Esophagus (tissue), 2 donors: ENCODE data around the gene STUB1. TPM values are rescaled to one million over a fixed set of nuclear protein-coding genes. Genes with fewer than 3 reads are reported as not detected.
"Not testable (repeated sequence)": the region's sequence is repeated elsewhere in the genome, so short reads cannot be mapped to it uniquely, and the experiment has no call there.

Source experiments
- H3K27ac ChIP-seq, 2 donors: one replicate each; pipeline ENCODE4 v1.5.1; 2013; ENCODE audit warnings: low read depth in 2 of 2, mild to moderate bottlenecking in 2 of 2, inconsistent platforms in 1 of 2, low read length in 1 of 2, moderate library complexity in 1 of 2
- H3K27me3 ChIP-seq, 2 donors: one replicate each; pipeline ENCODE4 v1.6.1; 2013; ENCODE audit warnings: low read length in 2 of 2, control low read depth in 1 of 2, mild to moderate bottlenecking in 1 of 2; ENCODE audit not compliant: insufficient read depth in 2 of 2, control insufficient read depth in 1 of 2
- H3K36me3 ChIP-seq, 2 donors: one replicate each; pipeline ENCODE4 v1.6.1; 2013; ENCODE audit warnings: low read length in 1 of 2; ENCODE audit not compliant: control insufficient read depth in 2 of 2, insufficient read depth in 2 of 2
- H3K4me1 ChIP-seq, 2 donors: one replicate each; pipeline ENCODE4 v1.6.1; 2013; ENCODE audit warnings: low read length in 1 of 2; ENCODE audit not compliant: control insufficient read depth in 2 of 2, insufficient read depth in 2 of 2
- H3K4me3 ChIP-seq, 2 donors: one replicate each; pipeline ENCODE4 v1.5.1; 2013; ENCODE audit warnings: low read length in 2 of 2, mild to moderate bottlenecking in 2 of 2, low read depth in 1 of 2, moderate library complexity in 1 of 2
- H3K9me3 ChIP-seq, 2 donors: one replicate each; pipeline ENCODE4 v1.6.1; 2013; ENCODE audit warnings: mild to moderate bottlenecking in 2 of 2, low read depth in 1 of 2, low read length in 1 of 2, moderate library complexity in 1 of 2; ENCODE audit not compliant: control insufficient read depth in 2 of 2, insufficient read depth in 1 of 2
- WGBS, 2 donors: extraction: QIAGEN DNeasy Blood & Tissue Kit; methylation state at CpG; one replicate each; pipeline ENCODE4 v1.1.7; 2013; 5-methylcytosine and 5-hydroxymethylcytosine counted together
- polyA plus RNA-seq, 2 donors: library from polyadenylated mRNA; stranded (reverse); fragments of 200-250 nt; gene quantifications; one replicate each; pipeline ENCODE4 v1.2.3, GENCODE V29; 2013
- donor health status: healthy with polysubstance abuse.
- donor health status: Bipolar disorder and iron deficiency.

STUB1 gene
- polyA plus RNA-seq, 2 donors = 58.3 to 95.2 TPM

DNA sequence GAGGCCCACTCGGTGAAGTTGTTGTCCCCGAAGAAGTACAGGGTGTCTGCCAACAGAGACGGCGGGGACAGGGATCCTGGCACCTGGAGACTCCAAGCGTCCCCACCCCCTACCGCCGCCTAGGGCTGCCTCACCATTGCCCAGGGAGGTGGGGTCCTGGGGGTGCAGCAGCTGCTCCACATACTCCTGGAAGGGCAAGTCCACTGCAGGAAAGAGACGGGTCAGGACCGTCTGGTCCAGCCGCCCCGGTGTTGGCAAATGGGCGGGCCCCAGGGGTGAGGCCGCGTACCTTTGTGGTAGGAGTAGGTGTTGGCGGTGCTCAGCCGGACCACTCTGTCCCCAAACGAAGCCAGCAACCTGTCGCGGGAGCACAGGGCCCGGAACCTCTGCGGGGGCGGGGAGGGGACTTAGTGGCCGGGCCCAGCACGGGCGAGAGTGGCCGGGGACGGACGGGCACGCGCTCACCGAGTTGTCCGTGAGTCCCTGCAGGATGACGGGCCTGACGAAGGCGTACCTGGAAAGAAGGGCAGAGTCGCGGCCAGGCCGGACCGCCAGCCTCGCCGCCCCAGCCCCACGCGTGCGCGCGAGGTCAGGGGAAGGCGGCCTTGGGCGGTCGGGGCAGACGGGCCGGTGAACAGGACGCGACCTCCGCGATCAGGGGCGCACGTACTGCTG, 3.3 kb downstream of the STUB1 start:
- peaks cover 4 to 41% of the 10 kb centered on the region in 2 donors for H3K36me3 ChIP-seq
- no peaks in the 10 kb centered on the region for H3K9me3 ChIP-seq
- H3K27ac ChIP-seq = peak overlapping the region; percentile 79 to 94
- peak overlapping the region; percentile 55 to 70 for H3K4me3 ChIP-seq
- no peaks in the 10 kb centered on the region for H3K27me3 ChIP-seq
- peaks cover 15 to 56% of the 10 kb centered on the region in 2 donors for H3K4me1 ChIP-seq
- 12 to 20% methylated on average over 32 to 57 of the region's 57 CpGs for WGBS, 2 donors

DNA sequence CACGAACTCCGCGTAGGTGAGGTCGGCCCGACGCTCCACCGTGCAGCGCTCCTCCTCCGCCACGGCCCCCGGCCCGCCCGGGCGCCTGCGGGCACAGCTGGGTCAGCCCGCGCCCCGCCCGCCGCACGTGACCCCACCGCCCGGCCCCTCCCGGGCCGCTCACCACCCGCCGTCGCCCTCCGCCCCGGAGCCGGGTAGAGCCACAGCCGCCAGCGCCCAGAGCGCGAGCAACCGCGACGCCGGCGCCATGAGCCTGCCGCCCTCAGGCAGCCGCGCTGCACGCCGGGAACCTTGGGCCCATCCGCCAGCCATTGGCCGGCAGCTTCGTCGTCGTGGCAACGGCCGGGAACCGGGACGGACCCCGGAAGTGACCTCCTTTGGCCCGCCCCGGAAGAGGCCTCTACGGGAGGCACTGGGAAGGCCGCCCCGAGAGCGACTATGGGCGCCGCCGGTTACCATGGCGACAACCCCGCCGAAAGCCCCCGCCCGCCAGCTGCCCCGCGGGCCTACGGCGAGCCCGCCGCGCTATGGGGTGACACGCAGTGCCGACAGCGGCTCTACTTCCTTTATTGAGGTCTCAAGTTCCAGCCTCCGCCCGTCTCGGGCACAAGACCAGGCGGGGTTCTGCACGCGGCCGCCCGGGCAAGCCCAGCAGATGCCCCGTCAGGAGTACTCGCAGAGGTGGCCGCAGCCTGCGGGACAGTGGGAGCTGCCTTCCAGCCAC, 4.0 kb downstream of the STUB1 start, which contains the start of gene JMJD8:
TSS of gene JMJD8 (minus strand) at position 264 of the 724 bp plus-strand sequence. CDS start at position 249, 15 bp downstream.
- H3K27ac ChIP-seq = peak within 1 kb of the TSS; percentile 79 to 94
- 0 to 2% methylated on average over 54 to 91 of the region's 91 CpGs for WGBS, 2 donors
- H3K4me3 ChIP-seq = peak within 1 kb of the TSS; percentile 55 to 70
- H3K27me3 ChIP-seq = no peaks in the 10 kb centered on the region
- H3K4me1 ChIP-seq = peaks cover 16 to 56% of the 10 kb centered on the region in 2 donors
- H3K9me3 ChIP-seq = no peaks in the 10 kb centered on the region
- peaks cover 4 to 41% of the 10 kb centered on the region in 2 donors for H3K36me3 ChIP-seq

DNA sequence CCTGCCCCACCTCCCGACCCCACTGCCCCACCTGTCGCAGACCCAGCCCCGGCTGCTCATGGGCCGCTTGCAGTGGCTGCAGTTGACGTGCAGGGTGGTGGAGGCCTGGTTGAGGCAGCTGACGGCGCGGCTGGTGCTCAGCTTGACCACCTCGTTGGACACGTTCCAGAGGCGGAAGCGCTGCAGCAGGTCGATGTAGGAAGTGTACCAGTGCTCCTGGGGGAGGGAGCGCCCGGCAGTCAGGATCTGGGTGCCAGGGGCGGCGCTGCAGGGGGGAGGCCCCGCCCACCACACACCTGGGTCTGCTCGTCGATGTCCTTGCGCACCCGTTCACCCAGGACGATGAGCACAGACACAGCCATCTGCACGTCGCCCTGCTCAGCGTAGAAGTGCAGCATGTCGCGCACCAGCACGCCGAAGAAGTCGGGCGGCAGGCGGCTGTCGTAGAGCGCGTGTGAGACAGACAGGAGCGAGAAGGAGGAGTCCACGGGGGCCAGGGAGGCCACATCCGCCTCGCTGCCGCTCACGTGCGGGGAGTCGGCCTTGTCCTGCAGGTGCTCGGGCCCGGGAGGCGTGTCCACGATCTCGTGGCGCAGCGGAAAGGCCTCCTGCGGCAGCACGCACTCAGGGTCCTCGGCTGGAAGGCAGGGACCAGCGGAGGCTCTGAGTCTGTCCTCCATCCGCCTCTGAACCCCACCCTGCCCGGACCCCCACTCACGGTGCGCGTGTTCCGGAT, 4.9 kb downstream of the STUB1 start:
- no peaks in the 10 kb centered on the region for H3K27me3 ChIP-seq
- H3K4me1 ChIP-seq = peaks cover 20 to 57% of the 10 kb centered on the region in 2 donors
- peak overlapping the region in 1 of 2 donors; percentile 79 for H3K27ac ChIP-seq
- WGBS, 2 donors = 86% methylated on average over 61 of the region's 61 CpGs
- H3K4me3 ChIP-seq = peak overlapping the region; percentile 22 to 55
- H3K9me3 ChIP-seq = no peaks in the 10 kb centered on the region
- peaks cover 4 to 41% of the 10 kb centered on the region in 2 donors for H3K36me3 ChIP-seq

DNA sequence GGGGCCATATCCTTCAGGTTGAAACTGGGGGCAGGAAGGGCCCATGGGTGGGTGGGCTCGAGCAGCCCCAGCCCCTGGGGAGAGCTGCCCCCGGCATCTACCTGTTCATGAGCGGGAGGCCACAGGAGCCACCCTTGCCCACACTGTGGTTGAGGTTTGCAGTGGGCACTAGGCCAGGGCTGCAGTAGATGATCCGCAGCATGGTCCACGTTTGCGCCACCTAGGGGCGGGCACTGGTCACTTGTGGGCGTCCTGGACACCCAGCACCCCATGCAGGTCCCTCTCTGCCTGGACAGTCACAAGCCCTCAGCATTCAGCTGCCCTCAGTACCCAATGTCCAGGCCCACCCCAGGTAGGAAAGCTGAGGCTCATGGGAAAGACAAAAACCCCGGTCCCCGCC, 5.8 kb downstream of the STUB1 start:
- no peaks in the 10 kb centered on the region for H3K27me3 ChIP-seq
- no peak overlapping the region for H3K4me3 ChIP-seq
- no peak overlapping the region for H3K27ac ChIP-seq
- H3K9me3 ChIP-seq = no peaks in the 10 kb centered on the region
- H3K4me1 ChIP-seq = peaks cover 17 to 57% of the 10 kb centered on the region in 2 donors
- 64 to 65% methylated on average over 10 of the region's 10 CpGs for WGBS, 2 donors
- peaks cover 4 to 41% of the 10 kb centered on the region in 2 donors for H3K36me3 ChIP-seq

DNA sequence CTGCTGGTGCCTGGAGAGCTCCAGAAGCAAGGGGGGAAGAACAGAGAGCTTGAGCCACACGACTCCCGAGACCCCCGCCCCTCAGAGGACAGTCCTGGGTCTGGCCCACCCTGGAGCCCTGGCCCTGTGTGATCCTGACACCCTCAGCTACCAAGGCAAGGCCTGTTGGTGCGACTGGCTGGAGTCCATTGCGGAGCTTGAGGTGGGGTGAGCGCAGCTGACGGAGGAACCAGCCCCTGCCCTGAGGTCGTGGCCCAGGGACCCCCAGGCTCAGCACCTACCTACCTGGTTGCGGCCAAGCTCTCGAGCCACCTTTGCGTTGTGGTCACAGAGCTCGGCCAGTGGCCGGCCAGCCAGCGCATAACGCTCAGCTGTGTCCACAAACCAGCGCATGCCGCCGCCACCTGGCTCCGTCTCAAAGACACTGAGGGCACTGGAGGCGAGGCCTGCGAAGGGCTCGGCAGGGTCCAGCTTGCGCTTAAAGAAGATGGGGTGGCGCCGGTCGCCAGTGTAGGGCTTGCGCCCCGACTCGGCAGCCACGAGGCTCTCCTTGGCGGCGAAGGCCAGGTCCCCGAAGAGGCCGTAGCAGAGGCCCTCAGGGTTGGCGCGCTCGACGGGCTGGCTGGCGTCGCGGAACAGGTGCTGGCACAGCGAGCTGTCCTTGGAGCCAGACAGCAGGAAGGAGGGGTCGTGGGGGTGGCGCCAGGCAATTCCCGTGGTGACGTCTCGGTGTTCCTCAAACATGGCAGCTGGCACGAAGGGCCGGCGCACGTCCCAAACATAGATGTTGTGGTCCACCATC, 6.5 kb downstream of the STUB1 start:
- Histone ChIP-seq H3K36me3 (peaks cover 4 to 35% of the 10 kb centered on the region in 2 donors), H3K4me3 (no peak overlapping the region), H3K9me3 (no peaks in the 10 kb centered on the region), H3K27me3 (no peaks in the 10 kb centered on the region), H3K27ac (no peak overlapping the region), H3K4me1 (peaks cover 10 to 53% of the 10 kb centered on the region in 2 donors)
- WGBS, 2 donors = 88 to 91% methylated on average over 50 to 51 of the region's 51 CpGs

DNA sequence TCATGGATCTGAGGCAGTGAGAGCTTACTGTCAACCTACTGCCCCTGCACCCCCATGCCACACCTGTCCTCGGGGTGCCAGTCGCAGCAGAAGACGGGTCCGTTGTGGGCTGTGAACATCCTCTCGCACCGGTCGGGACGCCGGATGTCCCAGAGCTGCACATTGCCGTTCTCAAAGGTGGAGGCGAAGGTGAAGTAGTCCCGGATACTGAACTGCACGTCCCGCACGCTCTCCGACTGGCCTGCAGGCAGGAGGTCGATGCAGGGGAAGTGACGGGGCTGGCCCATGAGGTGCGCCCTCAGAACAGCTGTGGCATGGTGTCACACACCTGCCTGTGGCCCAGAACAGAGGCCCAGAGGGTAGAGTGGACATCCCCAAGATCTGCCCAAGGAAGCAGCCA, 7.3 kb downstream of the STUB1 start:
- Histone ChIP-seq H3K4me1 (peaks cover 7 to 49% of the 10 kb centered on the region in 2 donors), H3K27ac (no peak overlapping the region), H3K27me3 (no peaks in the 10 kb centered on the region), H3K9me3 (no peaks in the 10 kb centered on the region), H3K4me3 (no peak overlapping the region), H3K36me3 (peaks cover 4 to 26% of the 10 kb centered on the region in 2 donors)
- WGBS, 2 donors = 89 to 91% methylated on average over 19 of the region's 19 CpGs

DNA sequence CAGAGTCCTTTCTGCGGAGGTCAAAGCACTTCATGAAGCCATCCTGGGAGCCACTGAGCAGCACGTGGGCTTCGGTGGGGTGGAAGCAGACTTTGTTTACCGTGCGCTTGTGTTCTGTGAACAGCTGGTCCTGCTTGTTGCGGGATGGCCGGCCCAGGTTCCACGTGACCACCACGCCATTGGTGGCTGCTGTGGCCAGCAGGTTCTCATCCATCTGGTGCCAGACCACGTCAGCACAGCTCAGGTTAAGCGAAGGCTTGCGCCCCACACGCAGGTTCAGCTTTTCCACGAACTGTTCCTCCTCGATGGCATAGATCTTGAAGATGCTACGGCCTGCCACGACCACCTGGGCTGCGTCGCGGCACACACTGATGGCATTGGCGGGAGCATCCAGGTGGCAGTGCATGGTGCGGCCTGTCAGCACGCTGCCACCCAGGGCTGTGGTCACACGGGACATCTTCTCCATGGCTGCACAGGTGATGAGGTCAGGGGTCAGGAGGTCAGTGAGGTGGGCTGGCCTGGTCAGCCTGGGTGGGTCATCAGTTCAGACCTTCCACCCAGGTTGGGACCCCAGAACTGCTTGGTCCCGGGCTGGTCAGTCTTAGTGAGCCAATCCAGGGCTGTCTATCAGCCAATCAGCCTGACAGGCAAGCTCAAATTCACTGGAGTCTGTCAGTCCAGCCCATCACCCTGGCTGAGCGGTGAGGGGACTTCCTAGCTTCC, 9.1 kb downstream of the STUB1 start:
- H3K4me1 ChIP-seq = peaks cover 7 to 38% of the 10 kb centered on the region in 2 donors
- peak overlapping the region; percentile 83 to 86 for H3K4me3 ChIP-seq
- no peaks in the 10 kb centered on the region for H3K9me3 ChIP-seq
- no peaks in the 10 kb centered on the region for H3K27me3 ChIP-seq
- 77 to 79% methylated on average over 26 of the region's 26 CpGs for WGBS, 2 donors
- peak overlapping the region; percentile 88 to 90 for H3K27ac ChIP-seq
- H3K36me3 ChIP-seq = peaks cover 4 to 18% of the 10 kb centered on the region in 2 donors

DNA sequence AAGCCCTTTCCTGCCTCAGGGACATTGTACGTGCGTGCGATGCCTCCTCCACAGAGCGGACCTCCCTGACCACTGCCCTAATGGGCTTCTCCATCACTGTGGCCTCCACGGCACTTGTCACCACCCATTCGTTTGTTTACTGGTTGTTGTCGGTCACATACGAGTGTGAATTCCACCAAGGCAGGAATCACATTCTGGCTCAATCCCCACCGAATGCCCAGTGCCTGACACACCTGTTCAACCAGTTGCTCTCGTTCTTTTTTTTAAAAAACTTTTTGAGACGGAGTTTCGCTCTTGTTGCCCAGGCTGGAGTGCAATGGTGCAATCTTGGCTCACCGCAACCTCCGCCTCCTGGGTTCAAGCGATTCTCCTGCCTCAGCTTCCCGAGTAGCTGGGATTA, 11.0 kb downstream of the STUB1 start:
- not testable (repeated sequence) for H3K9me3 ChIP-seq, H3K27me3 ChIP-seq, H3K4me3 ChIP-seq
- Histone ChIP-seq H3K27ac (peak overlapping the region; percentile 75 to 90), H3K36me3 (peaks cover 4 to 11% of the 10 kb centered on the region in 2 donors), H3K4me1 (peaks cover 5 to 34% of the 10 kb centered on the region in 2 donors)
- 64 to 71% methylated on average over 16 of the region's 16 CpGs for WGBS, 2 donors
